SK-N-SH treated with all-trans-retinoic acid at 6 μM for 48 hours (cell line): ENCODE measurements around the gene HIVEP2.

Source experiments
- CSDC2 ChIP-seq: fragments of 250-450 bp; sonication (Bioruptor Pico); IDR thresholded peaks from 2 replicates; pipeline ENCODE4 v1.5.0; 2020; ENCODE audit warnings: mild to moderate bottlenecking, moderate library complexity
- ESRRG ChIP-seq: fragments of 250-450 bp; sonication (Bioruptor Pico); IDR thresholded peaks from 2 replicates; pipeline ENCODE4 v1.6.1; 2021; ENCODE audit warnings: mild to moderate bottlenecking
- TOX ChIP-seq: fragments of 250-450 bp; sonication (Bioruptor Pico); IDR thresholded peaks from 2 replicates; pipeline ENCODE4 v1.8.0; 2021; ENCODE audit warnings: mild to moderate bottlenecking, moderate library complexity, borderline replicate concordance
- ZNF565 ChIP-seq: fragments of 450-650 bp; formaldehyde crosslinking; conservative IDR thresholded peaks from 2 replicates; pipeline ENCODE4 v1.5.0; 2020; ENCODE audit warnings: low read depth, mild to moderate bottlenecking, moderate library complexity
- ZNF70 ChIP-seq: fragments of 450-650 bp; formaldehyde crosslinking; IDR thresholded peaks from 2 replicates; pipeline ENCODE4 v1.5.0; 2020; ENCODE audit warnings: mild to moderate bottlenecking, moderate library complexity
- ZNF8 ChIP-seq: fragments of 450-650 bp; formaldehyde crosslinking; IDR thresholded peaks from 2 replicates; pipeline ENCODE4 v1.5.0; 2020; ENCODE audit warnings: mild to moderate bottlenecking, moderate library complexity

- TF ChIP-seq CSDC2 (CRISPR knock-in tag), result no peak
- no peak for TF ChIP-seq ZNF70 (CRISPR knock-in tag)
- TF ChIP-seq ZNF565, result no peak
- TF ChIP-seq TOX (CRISPR knock-in tag), result no peak
- TF ChIP-seq ZNF8 (CRISPR knock-in tag), result no peak
- no peak for TF ChIP-seq ESRRG (CRISPR knock-in tag)
These were observed 2.9 kb upstream of the HIVEP2 start for GRCh38 chr6:142947714-142948480.
